Activated CD4-positive, alpha-beta T cell treated with anti-CD3 and anti-CD28 coated beads for 36 hours (primary cell): ENCODE data around the gene LCN12. TPM values are rescaled to one million over a fixed set of nuclear protein-coding genes. Genes with fewer than 3 reads are reported as not detected.

Source experiments
- ATAC-seq: fragments of 200-7000 bp; cut with Tn5 transposase; one replicate; pipeline ENCODE4 v1.10.0; 2021; ENCODE audit warnings: mild to moderate bottlenecking, moderate library complexity
- CTCF ChIA-PET: fragments of 350-600 bp; sonication (Branson Sonifier 250); formaldehyde crosslinking; loops from one replicate; lab custom pipeline; 2021; ENCODE audit warnings: antibody characterized with exemption; lab: Charles Lee
- POLR2A ChIA-PET: fragments of 350-600 bp; sonication (Branson Sonifier 250); formaldehyde crosslinking; loops from one replicate; lab custom pipeline; 2021; ENCODE audit warnings: antibody characterized with exemption, inconsistent platforms; lab: Charles Lee
- DNase-seq: peaks from one replicate; pipeline ENCODE4 v3.0.0-alpha.2; 2020
- H3K27ac Mint-ChIP-seq: one replicate; pipeline ENCODE4 v1.8.0; 2021; ENCODE audit warnings: mixed read lengths
- H3K27me3 Mint-ChIP-seq: one replicate; pipeline ENCODE4 v1.8.0; 2021; ENCODE audit warnings: mixed read lengths
- H3K36me3 Mint-ChIP-seq: one replicate; pipeline ENCODE4 v1.8.0; 2021; ENCODE audit warnings: low read depth, mixed read lengths
- H3K4me1 Mint-ChIP-seq: one replicate; pipeline ENCODE4 v1.8.0; 2021; ENCODE audit warnings: mixed read lengths
- H3K4me3 Mint-ChIP-seq: one replicate; pipeline ENCODE4 v1.8.0; 2021; ENCODE audit warnings: mild to moderate bottlenecking, moderate library complexity, mixed read lengths
- H3K9me3 Mint-ChIP-seq: one replicate; pipeline ENCODE4 v1.8.0; 2021; ENCODE audit warnings: low read depth, mixed read lengths
- intact Hi-C, 2 experiments: fragments of 100-400 bp; cut with DNase I in 1 of 2; cut with micrococcal nuclease in 1 of 2; formaldehyde crosslinking; loops; one replicate each; pipeline versions ENCODE4 v1.14.2 to v1.15.1; 2022 to 2024; cut with DNase I, micrococcal nuclease
- total RNA-seq, 2 experiments: library from RNA; stranded (reverse); gene quantifications; one replicate each; pipeline ENCODE4 v1.2.3, GENCODE V29; 2021

Gene LCN12
- total RNA-seq, 2 experiments from 2014 or later = 1.1 to 1.5 TPM

GRCh38 chr9:136984464-136985026 lies 32.5 kb downstream of the LCN12 start:
- POLR2A ChIA-PET = interaction anchor here (0.6 kb wide), 1 partner anchor 216 kb away, joined by 3 read pairs; the partner anchor contains the start of gene TPRN
- Mint-ChIP-seq H3K27me3 (peaks cover 13% of the 10 kb centered on the region), H3K4me3 (no peak overlapping the region), H3K36me3 (no peaks in the 10 kb centered on the region), H3K4me1 (no peaks in the 10 kb centered on the region), H3K9me3 (no peaks in the 10 kb centered on the region), H3K27ac (no peak overlapping the region)
- DNase-seq = no peak
- CTCF ChIA-PET = interaction anchor here (1.0 kb wide), 1 partner anchor 11 kb away, joined by 3 read pairs; the partner anchor contains the start of gene CLIC3
- ATAC-seq = no peak
- intact Hi-C loops = no loop called here

GRCh38 chr9:136985027-136985602 lies 33.0 kb downstream of the LCN12 start:
- no peak overlapping the region for H3K4me3 Mint-ChIP-seq
- no peaks in the 10 kb centered on the region for H3K4me1 Mint-ChIP-seq
- no peaks in the 10 kb centered on the region for H3K9me3 Mint-ChIP-seq
- DNase-seq (no peak), ATAC-seq (peak; percentile 11)
- POLR2A ChIA-PET = interaction anchor here (0.6 kb wide), 1 partner anchor 216 kb away, joined by 3 read pairs; the partner anchor contains the start of gene TPRN
- CTCF ChIA-PET = interaction anchor here (1.0 kb wide), 1 partner anchor 11 kb away, joined by 3 read pairs; the partner anchor contains the start of gene CLIC3
- no peaks in the 10 kb centered on the region for H3K36me3 Mint-ChIP-seq
- peaks cover 13% of the 10 kb centered on the region for H3K27me3 Mint-ChIP-seq
- no peak overlapping the region for H3K27ac Mint-ChIP-seq
- intact Hi-C loops = no loop called here

- intact Hi-C loops = no loop called here
- no peak overlapping the region for H3K4me3 Mint-ChIP-seq
- no peak for DNase-seq
- H3K9me3 Mint-ChIP-seq = no peaks in the 10 kb centered on the region
- ChIA-PET POLR2A (no interaction called here), CTCF (no interaction called here)
- H3K36me3 Mint-ChIP-seq = no peaks in the 10 kb centered on the region
- ATAC-seq = no peak
- peaks cover 13% of the 10 kb centered on the region for H3K27me3 Mint-ChIP-seq
- H3K27ac Mint-ChIP-seq = no peak overlapping the region
- H3K4me1 Mint-ChIP-seq = no peaks in the 10 kb centered on the region
Observed at GRCh38 chr9:136985853-136986252, 33.8 kb downstream of the LCN12 start.

GRCh38 chr9:136988872-136989271 lies 36.8 kb downstream of the LCN12 start:
- ATAC-seq (no peak), DNase-seq (no peak)
- Mint-ChIP-seq H3K36me3 (peaks cover 7% of the 10 kb centered on the region), H3K4me1 (peaks cover 11% of the 10 kb centered on the region), H3K27me3 (peaks cover 10% of the 10 kb centered on the region), H3K4me3 (no peak overlapping the region), H3K9me3 (no peaks in the 10 kb centered on the region), H3K27ac (no peak overlapping the region)
- CTCF ChIA-PET = interaction anchor here (1.1 kb wide), 1 partner anchor 173 kb away, joined by 3 read pairs; no protein-coding TSS in a partner anchor
- intact Hi-C loops = no loop called here
- POLR2A ChIA-PET = no interaction called here

GRCh38 chr9:136990242-136990911 lies 38.3 kb downstream of the LCN12 start:
- Mint-ChIP-seq H3K4me3 (peak overlapping the region; percentile 1), H3K36me3 (peaks cover 10% of the 10 kb centered on the region), H3K27ac (no peak overlapping the region), H3K9me3 (no peaks in the 10 kb centered on the region), H3K27me3 (peaks cover 8% of the 10 kb centered on the region), H3K4me1 (peaks cover 13% of the 10 kb centered on the region)
- ChIA-PET POLR2A (interaction anchor here (0.5 kb wide), 2 partner anchors 9 to 509 kb away, joined by 3 read pairs; no protein-coding TSS in a partner anchor), CTCF (interaction anchor here (3.2 kb wide), 1 partner anchor 12 kb away, joined by 15 read pairs; no protein-coding TSS in a partner anchor)
- ATAC-seq (no peak), DNase-seq (no peak)
- intact Hi-C loops = loop anchor here in 1 of 2 experiments (5.0 kb wide), 1 partner anchor 38 kb away; the partner anchor contains the start of gene LCN12

- no peaks in the 10 kb centered on the region for H3K9me3 Mint-ChIP-seq
- peak within 1 kb of the TSS; percentile 70 for H3K27ac Mint-ChIP-seq
- ChIA-PET POLR2A (interaction anchor here (0.7 to 1.1 kb wide), 6 partner anchors 14 to 459 kb away, joined by 3 to 5 read pairs (median 3); partner anchors contain the start of gene MAN1B1), CTCF (interaction anchor here (0.6 to 3.2 kb wide), 7 partner anchors 14 to 150 kb away, joined by 3 to 15 read pairs (median 10); partner anchors contain the start of gene AJM1)
- peak within 1 kb of the TSS; percentile 81 for H3K4me3 Mint-ChIP-seq
- peaks cover 4% of the 10 kb centered on the region for H3K27me3 Mint-ChIP-seq
- ATAC-seq (peak; percentile 95), DNase-seq (peak; percentile 98)
- intact Hi-C loops = loop anchor here (1.0 to 5.0 kb wide), 18 partner anchors 14 to 747 kb away; partner anchors contain the start of genes TMEM141 (in 2 of the 2), DNLZ (in 1 of the 2), EDF1 (in 1 of the 2) and FBXW5 (in 1 of the 2)
- peaks cover 22% of the 10 kb centered on the region for H3K4me1 Mint-ChIP-seq
- peaks cover 10% of the 10 kb centered on the region for H3K36me3 Mint-ChIP-seq
Observed at GRCh38 chr9:136991993-136992818, 40.1 kb downstream of the LCN12 start, which contains the start of gene PAXX. PAXX (plus strand) TSS chr9:136992422; CDS start chr9:136992444, 22 bp downstream.

- DNase-seq (no peak), ATAC-seq (no peak)
- intact Hi-C loops = loop anchor here (1.0 to 5.0 kb wide), 18 partner anchors 15 to 748 kb away; partner anchors contain the start of genes TMEM141 (in 2 of the 2), DNLZ (in 1 of the 2), EDF1 (in 1 of the 2) and FBXW5 (in 1 of the 2)
- Mint-ChIP-seq H3K36me3 (peaks cover 10% of the 10 kb centered on the region), H3K27ac (peak overlapping the region; percentile 65), H3K9me3 (no peaks in the 10 kb centered on the region), H3K4me3 (peak overlapping the region; percentile 81), H3K27me3 (peaks cover 6% of the 10 kb centered on the region), H3K4me1 (peaks cover 26% of the 10 kb centered on the region)
- ChIA-PET POLR2A (interaction anchor here (0.7 to 1.0 kb wide), 2 partner anchors 94 to 120 kb away, joined by 3 to 5 read pairs; partner anchors contain the start of gene MAN1B1), CTCF (interaction anchor here (0.6 to 3.2 kb wide), 11 partner anchors 14 to 202 kb away, joined by 3 to 15 read pairs (median 4); partner anchors contain the start of genes AJM1 and TMEM141)
Observed at GRCh38 chr9:136992819-136993369, 40.8 kb downstream of the LCN12 start.

- peaks cover 6% of the 10 kb centered on the region for H3K27me3 Mint-ChIP-seq
- H3K4me1 Mint-ChIP-seq = peaks cover 29% of the 10 kb centered on the region
- no peak overlapping the region for H3K27ac Mint-ChIP-seq
- no peaks in the 10 kb centered on the region for H3K9me3 Mint-ChIP-seq
- no peak for ATAC-seq
- POLR2A ChIA-PET = interaction anchor here (0.6 kb wide), 1 partner anchor 30 kb away, joined by 3 read pairs; no protein-coding TSS in a partner anchor
- no peak for DNase-seq
- intact Hi-C loops = loop anchor here in 1 of 2 experiments (5.0 kb wide), 1 partner anchor 42 kb away; the partner anchor contains the start of gene LCN12
- CTCF ChIA-PET = interaction anchor here (0.8 to 1.3 kb wide), 2 partner anchors 15 to 29 kb away, joined by 3 to 4 read pairs; no protein-coding TSS in a partner anchor
- H3K4me3 Mint-ChIP-seq = no peak overlapping the region
- peaks cover 10% of the 10 kb centered on the region for H3K36me3 Mint-ChIP-seq
Observed at GRCh38 chr9:136994180-136994887, 42.3 kb downstream of the LCN12 start.

- H3K9me3 Mint-ChIP-seq = no peaks in the 10 kb centered on the region
- intact Hi-C loops = loop anchor here in 1 of 2 experiments (5.0 kb wide), 1 partner anchor 43 kb away; the partner anchor contains the start of gene LCN12
- peaks cover 29% of the 10 kb centered on the region for H3K4me1 Mint-ChIP-seq
- H3K4me3 Mint-ChIP-seq = no peak overlapping the region
- H3K27ac Mint-ChIP-seq = no peak overlapping the region
- ATAC-seq = no peak
- no peak for DNase-seq
- ChIA-PET POLR2A (no interaction called here), CTCF (interaction anchor here (0.6 kb wide), 1 partner anchor 86 kb away, joined by 3 read pairs; no protein-coding TSS in a partner anchor)
- H3K36me3 Mint-ChIP-seq = peaks cover 10% of the 10 kb centered on the region
- peaks cover 6% of the 10 kb centered on the region for H3K27me3 Mint-ChIP-seq
Observed at GRCh38 chr9:136994888-136995230, 42.8 kb downstream of the LCN12 start.
